GM12864 (cell line): ENCODE measurements around the gene WDFY4.

Source experiments
- DNase-seq: peaks from one replicate; pipeline ENCODE4 v3.0.0-alpha.2; 2011; ENCODE audit warnings: low read depth
- H3K4me3 ChIP-seq: 2 replicates; pipeline ENCODE4 v1.5.1; 2011; ENCODE audit warnings: mild to moderate bottlenecking, low read depth, low read length, control low read depth
- TF ChIP-seq, protein P1 (sequence below): IDR thresholded peaks from 2 replicates; pipeline ENCODE4 v1.5.1; 2011; ENCODE audit warnings: low read depth, mild to moderate bottlenecking, moderate library complexity, low read length, control low read depth, inconsistent platforms; ENCODE audit errors: missing control alignments

Gene WDFY4

DNA sequence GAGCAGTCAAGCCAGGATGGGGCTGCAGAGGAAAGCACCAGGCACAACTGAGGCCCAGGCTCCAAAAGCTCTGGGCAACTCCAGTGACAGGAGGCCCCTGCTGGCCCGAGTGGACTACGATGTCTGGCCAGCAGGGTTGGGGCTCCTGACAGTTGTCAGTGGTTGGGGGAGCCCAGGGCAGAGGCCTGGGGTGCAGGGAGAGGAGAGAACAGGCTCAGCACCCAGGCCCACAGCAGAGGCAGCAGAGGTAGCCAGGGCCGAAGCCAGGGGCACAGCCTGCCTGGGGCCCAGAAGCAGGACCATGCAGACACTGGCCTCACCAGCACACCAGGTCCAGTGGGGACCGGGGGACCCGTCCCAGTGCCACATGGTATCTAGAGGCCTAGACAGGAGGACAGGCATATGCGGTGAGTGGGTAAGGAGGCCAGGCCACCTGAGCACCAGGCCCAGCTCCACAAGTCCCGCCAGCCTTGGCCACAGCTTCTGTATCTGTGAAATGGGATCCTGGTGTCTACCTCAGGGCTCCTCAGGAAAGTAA, 301.0 kb downstream of the WDFY4 start:
- no peak for DNase-seq
- no peak overlapping the region for H3K4me3 ChIP-seq
- TF ChIP-seq, protein P1, sequence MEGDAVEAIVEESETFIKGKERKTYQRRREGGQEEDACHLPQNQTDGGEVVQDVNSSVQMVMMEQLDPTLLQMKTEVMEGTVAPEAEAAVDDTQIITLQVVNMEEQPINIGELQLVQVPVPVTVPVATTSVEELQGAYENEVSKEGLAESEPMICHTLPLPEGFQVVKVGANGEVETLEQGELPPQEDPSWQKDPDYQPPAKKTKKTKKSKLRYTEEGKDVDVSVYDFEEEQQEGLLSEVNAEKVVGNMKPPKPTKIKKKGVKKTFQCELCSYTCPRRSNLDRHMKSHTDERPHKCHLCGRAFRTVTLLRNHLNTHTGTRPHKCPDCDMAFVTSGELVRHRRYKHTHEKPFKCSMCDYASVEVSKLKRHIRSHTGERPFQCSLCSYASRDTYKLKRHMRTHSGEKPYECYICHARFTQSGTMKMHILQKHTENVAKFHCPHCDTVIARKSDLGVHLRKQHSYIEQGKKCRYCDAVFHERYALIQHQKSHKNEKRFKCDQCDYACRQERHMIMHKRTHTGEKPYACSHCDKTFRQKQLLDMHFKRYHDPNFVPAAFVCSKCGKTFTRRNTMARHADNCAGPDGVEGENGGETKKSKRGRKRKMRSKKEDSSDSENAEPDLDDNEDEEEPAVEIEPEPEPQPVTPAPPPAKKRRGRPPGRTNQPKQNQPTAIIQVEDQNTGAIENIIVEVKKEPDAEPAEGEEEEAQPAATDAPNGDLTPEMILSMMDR: no peak

- no peak overlapping the region for H3K4me3 ChIP-seq
- TF ChIP-seq, protein P1: no peak
- DNase-seq: no peak
These were observed 305.6 kb downstream of the WDFY4 start for GRCh38 chr10:48990226-48990625.

- no peak for DNase-seq
- H3K4me3 ChIP-seq: no peak overlapping the region
- TF ChIP-seq, protein P1: no peak
These were observed 309.0 kb downstream of the WDFY4 start for GRCh38 chr10:48993627-48994026.

GRCh38 chr10:48996329-48996728, 311.7 kb downstream of the WDFY4 start:
- TF ChIP-seq, protein P1: no peak
- DNase-seq: no peak
- H3K4me3 ChIP-seq: no peak overlapping the region

- no peak for DNase-seq
- H3K4me3 ChIP-seq: no peak overlapping the region
- TF ChIP-seq, protein P1: no peak
These were observed 314.7 kb downstream of the WDFY4 start for GRCh38 chr10:48999346-48999745.

GRCh38 chr10:49000437-49001398, 316.0 kb downstream of the WDFY4 start:
- DNase-seq: no peak
- TF ChIP-seq, protein P1: no peak
- no peak overlapping the region for H3K4me3 ChIP-seq

- no peak for DNase-seq
- no peak overlapping the region for H3K4me3 ChIP-seq
- TF ChIP-seq, protein P1: no peak
These were observed 316.7 kb downstream of the WDFY4 start for GRCh38 chr10:49001402-49001801.
